Panc1 (cell line): ENCODE results near the gene MARK4.

Source experiments
- POLR2AphosphoS5 ChIP-seq: IDR thresholded peaks from 2 replicates; pipeline ENCODE4 v1.6.1; 2012; ENCODE audit warnings: mild to moderate bottlenecking, low read depth, low read length, moderate library complexity
- REST ChIP-seq, 2 experiments: IDR thresholded peaks; 2 replicates each; pipeline ENCODE4 v1.6.1; 2011 to 2012; ENCODE audit warnings: low read depth in 2 of 2, control low read depth in 1 of 2, low read length in 1 of 2, mild to moderate bottlenecking in 1 of 2, moderate library complexity in 1 of 2; ENCODE audit not compliant: insufficient read depth in 1 of 2
- SIN3A ChIP-seq: IDR thresholded peaks from 2 replicates; pipeline ENCODE4 v1.6.1; 2012; ENCODE audit warnings: low read depth, mild to moderate bottlenecking, low read length, moderate library complexity, borderline replicate concordance; ENCODE audit not compliant: insufficient read depth
- TCF7L2 ChIP-seq: IDR thresholded peaks from 2 replicates; pipeline ENCODE4 v1.6.1; 2011; ENCODE audit warnings: mild to moderate bottlenecking, low read depth, low read length, inconsistent platforms
- TF ChIP-seq, protein P1 (sequence below): fragments of 450-650 bp; IDR thresholded peaks from 2 replicates; pipeline ENCODE4 v1.5.1; 2017; ENCODE audit warnings: mild to moderate bottlenecking

- TF ChIP-seq REST (IDR thresholded peaks at IDR 0.05; ENCODE audit: insufficient read depth in 1 of 2, low read depth in 2 of 2, low read length in 1 of 2) (no peak), TCF7L2 (no peak), POLR2AphosphoS5 (no peak), SIN3A (no peak)
- TF ChIP-seq, protein P1, sequence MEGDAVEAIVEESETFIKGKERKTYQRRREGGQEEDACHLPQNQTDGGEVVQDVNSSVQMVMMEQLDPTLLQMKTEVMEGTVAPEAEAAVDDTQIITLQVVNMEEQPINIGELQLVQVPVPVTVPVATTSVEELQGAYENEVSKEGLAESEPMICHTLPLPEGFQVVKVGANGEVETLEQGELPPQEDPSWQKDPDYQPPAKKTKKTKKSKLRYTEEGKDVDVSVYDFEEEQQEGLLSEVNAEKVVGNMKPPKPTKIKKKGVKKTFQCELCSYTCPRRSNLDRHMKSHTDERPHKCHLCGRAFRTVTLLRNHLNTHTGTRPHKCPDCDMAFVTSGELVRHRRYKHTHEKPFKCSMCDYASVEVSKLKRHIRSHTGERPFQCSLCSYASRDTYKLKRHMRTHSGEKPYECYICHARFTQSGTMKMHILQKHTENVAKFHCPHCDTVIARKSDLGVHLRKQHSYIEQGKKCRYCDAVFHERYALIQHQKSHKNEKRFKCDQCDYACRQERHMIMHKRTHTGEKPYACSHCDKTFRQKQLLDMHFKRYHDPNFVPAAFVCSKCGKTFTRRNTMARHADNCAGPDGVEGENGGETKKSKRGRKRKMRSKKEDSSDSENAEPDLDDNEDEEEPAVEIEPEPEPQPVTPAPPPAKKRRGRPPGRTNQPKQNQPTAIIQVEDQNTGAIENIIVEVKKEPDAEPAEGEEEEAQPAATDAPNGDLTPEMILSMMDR = no peak
Measured at GRCh38 chr19:45306518-45307027, 55.5 kb downstream of the MARK4 start.
